GM19025 (cell line): ENCODE measurements around the gene APOE.
"Not testable (repeated sequence)": the region's sequence is repeated elsewhere in the genome, so short reads cannot be mapped to it uniquely, and the experiment has no call there.

ENCODE experiments used
- ATAC-seq: cut with Tn5 transposase; IDR thresholded peaks from one replicate; pipeline ENCODE4 v1.9.1; 2021; ENCODE audit warnings: mild to moderate bottlenecking, low read depth, moderate library complexity; ENCODE audit not compliant: unreplicated experiment

Gene APOE

DNA sequence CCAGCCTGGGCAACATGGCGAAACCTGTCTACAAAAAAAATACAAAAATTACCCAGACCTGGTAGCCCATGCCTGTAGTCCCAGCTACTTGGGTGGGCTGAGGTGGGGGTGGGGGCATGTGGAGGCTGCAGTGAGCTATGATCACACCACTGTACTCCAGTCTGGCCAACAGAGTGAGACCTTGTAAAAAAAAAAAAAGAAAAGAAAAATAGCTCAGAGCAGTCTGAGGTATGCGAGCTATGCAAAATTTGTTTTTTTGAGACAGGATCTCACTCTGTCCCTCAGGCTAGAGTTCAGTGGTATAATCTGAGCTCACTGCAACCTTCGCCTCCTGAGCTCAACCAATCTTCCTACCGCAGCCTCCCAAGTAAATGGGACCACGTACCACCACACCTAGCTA is 21.7 kb upstream of the APOE start:
- no peak for ATAC-seq

- ATAC-seq: no peak
These were observed 21.0 kb upstream of the APOE start for GRCh38 chr19:44884566-44884965.

GRCh38 chr19:44886141-44886540 is 19.5 kb upstream of the APOE start:
- ATAC-seq: no peak

DNA sequence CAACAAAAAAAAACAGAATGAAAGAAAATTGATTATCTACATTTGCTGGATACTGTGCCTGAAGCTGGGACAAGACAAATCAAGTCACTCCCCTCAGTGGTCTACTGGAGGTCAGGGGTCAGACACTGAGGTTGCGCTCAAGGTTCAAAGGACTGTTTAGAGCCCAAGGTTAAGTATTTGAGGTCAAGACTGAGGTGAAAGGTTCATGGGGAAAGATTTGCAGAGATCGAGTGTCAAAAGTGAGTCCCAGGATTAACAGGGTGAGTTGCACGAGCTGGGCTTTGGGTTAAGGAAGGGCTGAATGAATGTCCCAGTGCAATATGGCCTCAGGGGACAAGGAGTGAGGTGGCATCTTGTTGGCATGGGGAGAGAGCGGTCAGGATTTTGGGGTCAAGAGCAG is 17.9 kb upstream of the APOE start:
- ATAC-seq: no peak

DNA sequence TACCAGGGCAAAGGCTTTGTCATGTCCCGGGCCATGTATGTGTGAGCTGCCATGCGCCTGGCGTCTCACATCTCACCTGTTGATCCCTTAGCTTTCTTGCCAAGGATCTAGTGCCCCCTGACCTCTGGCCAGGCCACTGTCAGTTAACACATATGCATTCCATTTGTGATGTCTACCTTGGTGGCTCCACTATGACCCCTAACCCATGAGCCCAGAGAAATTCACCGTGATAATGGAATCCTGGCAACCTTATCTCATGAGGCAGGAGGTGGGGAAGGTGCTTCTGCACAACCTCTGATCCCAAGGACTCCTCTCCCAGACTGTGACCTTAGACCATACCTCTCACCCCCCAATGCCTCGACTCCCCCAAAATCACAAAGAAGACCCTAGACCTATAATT is 17.3 kb upstream of the APOE start:
- ATAC-seq: not testable (repeated sequence)

GRCh38 chr19:44889830-44890365 is 15.7 kb upstream of the APOE start:
- ATAC-seq: no peak

GRCh38 chr19:44890366-44891015 is 15.1 kb upstream of the APOE start:
- peak; percentile 78 for ATAC-seq

DNA sequence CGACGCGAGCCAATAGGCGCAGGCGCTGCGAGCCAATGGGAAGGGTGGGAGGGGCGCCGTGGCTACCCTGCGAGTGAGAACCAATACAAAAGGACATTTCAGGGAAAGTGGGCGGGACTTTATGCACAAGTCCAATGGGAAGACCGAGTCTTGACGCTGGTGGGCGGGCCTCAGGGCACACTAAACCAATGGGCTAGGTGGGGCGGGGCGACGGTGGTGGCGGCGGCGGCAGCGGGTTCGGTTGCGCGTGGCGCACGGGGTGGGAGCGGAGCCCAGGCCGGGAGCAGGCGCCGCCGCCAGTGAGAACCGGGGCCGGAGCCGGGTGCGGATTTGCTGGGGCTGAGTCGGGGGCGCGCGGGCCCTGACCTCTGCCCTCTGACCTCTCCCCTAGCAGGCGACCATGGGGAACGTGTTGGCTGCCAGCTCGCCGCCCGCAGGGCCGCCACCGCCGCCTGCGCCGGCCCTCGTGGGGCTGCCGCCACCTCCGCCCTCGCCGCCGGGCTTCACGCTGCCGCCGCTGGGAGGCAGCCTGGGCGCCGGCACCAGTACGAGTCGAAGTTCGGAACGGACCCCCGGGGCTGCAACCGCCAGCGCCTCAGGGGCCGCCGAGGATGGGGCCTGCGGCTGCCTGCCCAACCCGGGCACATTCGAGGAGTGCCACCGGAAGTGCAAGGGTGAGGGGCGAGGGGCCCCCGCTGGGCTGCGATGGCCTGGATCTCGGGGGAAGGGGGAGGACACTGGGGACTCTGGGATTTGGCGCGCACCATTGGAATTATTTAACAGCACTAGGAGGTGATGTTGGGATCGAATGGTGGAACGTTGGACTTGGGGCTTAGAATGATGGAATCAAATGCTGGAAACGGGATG is 14.3 kb upstream of the APOE start, which contains the start of gene TOMM40:
Gene TOMM40, plus strand, starts transcription at position 239 of the 867 bp plus-strand sequence. Its CDS starts 162 bp downstream, at position 401.
- no peak for ATAC-seq

DNA sequence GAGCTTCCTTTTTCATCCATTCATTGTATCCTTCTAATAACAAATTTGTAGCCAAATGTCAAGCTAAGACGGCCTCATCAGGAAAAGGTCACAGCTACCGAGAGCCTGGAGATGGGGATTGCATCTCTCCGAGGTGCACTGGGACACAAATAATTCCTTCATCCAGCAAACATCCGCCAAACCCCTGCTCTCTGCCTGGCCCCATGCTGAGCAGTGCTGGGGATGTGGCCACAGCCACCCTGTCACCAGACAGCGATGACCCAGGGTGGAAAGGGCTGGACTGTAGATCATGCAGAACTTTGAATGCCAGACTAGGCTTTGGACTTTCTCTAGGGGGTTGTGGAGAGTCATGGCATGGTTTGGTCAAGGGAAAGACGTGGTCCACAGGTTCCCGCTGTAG is 12.7 kb upstream of the APOE start:
- ATAC-seq: no peak

- no peak for ATAC-seq
These were observed 12.1 kb upstream of the APOE start for GRCh38 chr19:44893332-44894051.

DNA sequence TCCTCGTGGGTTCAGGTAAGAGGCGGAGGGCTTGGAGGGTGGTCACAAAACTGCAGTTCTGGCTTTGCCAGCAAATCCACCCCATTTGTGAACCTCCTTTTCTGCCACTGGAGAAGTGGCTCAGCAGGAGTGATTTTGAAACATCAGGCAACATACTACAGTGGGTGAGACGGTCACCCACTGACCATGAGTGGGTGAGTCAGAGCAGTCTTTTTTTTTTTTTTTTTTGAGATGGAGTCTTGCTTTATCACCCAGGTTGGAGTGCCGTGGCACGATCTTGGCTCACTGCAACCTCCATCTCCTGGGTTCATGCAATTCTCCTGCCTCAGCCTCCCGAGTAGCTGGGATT is 11.6 kb upstream of the APOE start:
- ATAC-seq: no peak

GRCh38 chr19:44894946-44895345 is 10.7 kb upstream of the APOE start:
- no peak for ATAC-seq

- ATAC-seq: no peak
These were observed 7.8 kb upstream of the APOE start for GRCh38 chr19:44897835-44898234.

DNA sequence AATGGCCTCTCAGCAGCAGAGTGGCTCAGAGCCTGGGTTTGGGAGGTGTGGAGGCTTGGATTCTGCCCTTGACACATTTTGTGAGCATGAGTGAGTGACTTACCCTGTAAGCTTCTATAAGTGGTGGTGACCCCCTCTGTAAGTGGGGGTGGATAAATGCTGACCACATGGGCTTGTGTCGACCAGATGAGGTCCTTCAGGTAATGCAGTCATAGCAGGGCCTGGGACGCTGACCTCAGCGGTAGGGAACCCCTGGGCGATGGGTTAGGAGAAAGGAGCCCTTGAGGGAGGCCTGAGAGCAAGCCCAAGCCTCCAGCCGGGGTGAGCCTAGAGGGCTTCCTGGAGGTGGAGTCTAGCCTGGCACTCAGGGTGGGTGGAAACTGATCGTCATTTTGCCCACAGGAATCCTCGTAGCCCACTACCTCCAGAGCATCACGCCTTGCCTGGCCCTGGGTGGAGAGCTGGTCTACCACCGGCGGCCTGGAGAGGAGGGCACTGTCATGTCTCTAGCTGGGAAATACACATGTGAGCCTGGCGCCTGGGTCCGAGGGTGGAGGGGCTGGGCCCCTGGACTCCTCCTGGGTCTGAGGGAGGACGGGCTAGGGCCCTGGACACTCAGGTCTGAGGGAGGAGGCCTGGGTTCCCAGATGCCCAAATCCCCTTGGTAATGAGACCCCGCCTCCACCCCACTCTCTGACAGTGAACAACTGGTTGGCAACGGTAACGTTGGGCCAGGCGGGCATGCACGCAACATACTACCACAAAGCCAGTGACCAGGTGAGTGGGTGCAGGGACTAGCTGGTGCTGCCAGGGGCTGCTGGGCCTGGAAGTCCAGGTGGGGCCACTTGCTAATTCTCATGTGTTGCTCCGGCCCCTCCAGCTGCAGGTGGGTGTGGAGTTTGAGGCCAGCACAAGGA is 5.0 kb upstream of the APOE start:
- ATAC-seq: no peak

DNA sequence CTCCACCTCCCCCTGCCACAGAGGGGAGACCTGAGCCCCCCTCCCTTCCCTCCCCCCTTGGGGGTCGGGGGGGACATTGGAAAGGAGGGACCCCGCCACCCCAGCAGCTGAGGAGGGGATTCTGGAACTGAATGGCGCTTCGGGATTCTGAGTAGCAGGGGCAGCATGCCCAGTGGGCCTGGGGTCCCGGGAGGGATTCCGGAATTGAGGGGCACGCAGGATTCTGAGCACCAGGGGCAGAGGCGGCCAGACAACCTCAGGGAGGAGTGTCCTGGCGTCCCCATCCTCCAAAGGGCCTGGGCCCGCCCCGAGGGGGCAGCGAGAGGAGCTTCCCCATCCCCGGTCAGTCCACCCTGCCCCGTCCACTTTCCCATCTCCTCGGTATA is 2.4 kb upstream of the APOE start:
- ATAC-seq: no peak

DNA sequence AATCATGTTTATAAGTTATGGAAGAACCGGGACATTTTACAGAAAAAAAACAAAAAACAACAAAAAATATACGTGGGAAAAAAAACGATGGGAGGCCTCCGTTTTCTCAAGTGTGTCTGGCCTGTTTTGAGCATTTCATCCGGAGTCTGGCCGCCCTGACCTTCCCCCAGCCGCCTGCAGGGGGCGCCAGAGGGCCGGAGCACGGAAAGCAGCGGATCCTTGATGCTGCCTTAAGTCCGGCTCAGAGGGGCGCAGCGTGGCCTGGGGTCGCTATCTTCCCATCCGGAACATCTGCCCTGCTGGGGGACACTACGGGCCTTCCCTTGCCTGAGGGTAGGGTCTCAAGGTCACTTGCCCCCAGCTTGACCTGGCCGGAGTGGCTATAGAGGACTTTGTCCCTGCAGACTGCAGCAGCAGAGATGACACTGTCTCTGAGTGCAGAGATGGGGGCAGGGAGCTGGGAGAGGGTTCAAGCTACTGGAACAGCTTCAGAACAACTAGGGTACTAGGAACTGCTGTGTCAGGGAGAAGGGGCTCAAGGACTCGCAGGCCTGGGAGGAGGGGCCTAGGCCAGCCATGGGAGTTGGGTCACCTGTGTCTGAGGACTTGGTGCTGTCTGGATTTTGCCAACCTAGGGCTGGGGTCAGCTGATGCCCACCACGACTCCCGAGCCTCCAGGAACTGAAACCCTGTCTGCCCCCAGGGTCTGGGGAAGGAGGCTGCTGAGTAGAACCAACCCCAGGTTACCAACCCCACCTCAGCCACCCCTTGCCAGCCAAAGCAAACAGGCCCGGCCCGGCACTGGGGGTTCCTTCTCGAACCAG is 1.8 kb upstream of the APOE start:
- ATAC-seq: no peak

GRCh38 chr19:44904426-44904994 is 1.1 kb upstream of the APOE start:
- no peak for ATAC-seq

DNA sequence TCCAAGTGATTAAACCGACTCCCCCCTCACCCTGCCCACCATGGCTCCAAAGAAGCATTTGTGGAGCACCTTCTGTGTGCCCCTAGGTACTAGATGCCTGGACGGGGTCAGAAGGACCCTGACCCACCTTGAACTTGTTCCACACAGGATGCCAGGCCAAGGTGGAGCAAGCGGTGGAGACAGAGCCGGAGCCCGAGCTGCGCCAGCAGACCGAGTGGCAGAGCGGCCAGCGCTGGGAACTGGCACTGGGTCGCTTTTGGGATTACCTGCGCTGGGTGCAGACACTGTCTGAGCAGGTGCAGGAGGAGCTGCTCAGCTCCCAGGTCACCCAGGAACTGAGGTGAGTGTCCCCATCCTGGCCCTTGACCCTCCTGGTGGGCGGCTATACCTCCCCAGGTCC is 2.0 kb downstream of the APOE start:
- no peak for ATAC-seq
